Stimulated activated CD8-positive, alpha-beta memory T cell treated with anti-CD3 and anti-CD28 coated beads, Interleukin-7, amount 100 ng/mL, for 1 hour (primary cell): Measurements from ENCODE around the gene GDF10.

Experiments used
- DNase-seq, 2 donors: peaks; one replicate each; pipeline ENCODE4 v3.0.0-alpha.2; 2020; ENCODE audit warnings: low read depth in 2 of 2

The GDF10 gene

GRCh38 chr10:47353351-47353750 is 53.4 kb downstream of the GDF10 start:
- no peak for DNase-seq

- no peak for DNase-seq
These were observed 54.2 kb downstream of the GDF10 start for GRCh38 chr10:47354165-47354564.

- no peak for DNase-seq
These were observed 54.9 kb downstream of the GDF10 start for GRCh38 chr10:47354900-47355299.

GRCh38 chr10:47356708-47357107 is 56.7 kb downstream of the GDF10 start:
- DNase-seq = no peak

- DNase-seq = no peak
These were observed 57.2 kb downstream of the GDF10 start for GRCh38 chr10:47357131-47357582.

- DNase-seq = no peak
These were observed 57.9 kb downstream of the GDF10 start for GRCh38 chr10:47357911-47358310.

GRCh38 chr10:47358457-47358856 is 58.5 kb downstream of the GDF10 start:
- DNase-seq = no peak

GRCh38 chr10:47359101-47359500 is 59.1 kb downstream of the GDF10 start:
- no peak for DNase-seq

GRCh38 chr10:47359626-47360418 is 59.8 kb downstream of the GDF10 start:
- no peak for DNase-seq

- DNase-seq = no peak
These were observed 60.5 kb downstream of the GDF10 start for GRCh38 chr10:47360419-47361040.

- no peak for DNase-seq
These were observed 61.3 kb downstream of the GDF10 start for GRCh38 chr10:47361293-47361692.

GRCh38 chr10:47362199-47362598 is 62.2 kb downstream of the GDF10 start:
- DNase-seq = no peak
